NAMALWA (cell line): ENCODE measurements around the gene ZNF69.
"Not testable (repeated sequence)": the region's sequence is repeated elsewhere in the genome, so short reads cannot be mapped to it uniquely, and the experiment has no call there.

ENCODE experiments used
- DNase-seq: peaks from one replicate; pipeline ENCODE4 v3.0.0-alpha.2; 2015; ENCODE audit warnings: low spot score

Gene ZNF69

GRCh38 chr19:11894851-11895250 is 7.3 kb downstream of the ZNF69 start:
- DNase-seq, result no peak

- no peak for DNase-seq
Observed at GRCh38 chr19:11902228-11902627, 14.6 kb downstream of the ZNF69 start.

DNA sequence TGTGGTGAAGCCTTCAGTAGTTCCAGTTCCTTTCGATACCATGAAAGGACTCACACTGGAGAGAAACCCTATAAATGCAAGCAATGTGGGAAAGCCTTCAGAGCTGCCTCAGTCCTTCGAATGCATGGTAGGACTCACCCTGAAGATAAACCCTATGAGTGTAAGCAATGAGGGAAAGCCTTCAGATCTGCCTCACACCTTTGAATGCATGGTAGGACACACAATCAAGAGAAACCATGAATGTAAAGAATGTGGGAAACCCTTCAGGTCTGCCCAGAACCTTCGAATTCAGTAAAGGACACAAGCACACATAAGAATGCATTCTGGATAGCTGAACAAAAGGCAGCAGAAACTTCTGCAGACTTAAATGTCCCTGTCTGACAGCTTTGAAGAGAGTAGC is 18.3 kb downstream of the ZNF69 start:
- DNase-seq, result no peak

DNA sequence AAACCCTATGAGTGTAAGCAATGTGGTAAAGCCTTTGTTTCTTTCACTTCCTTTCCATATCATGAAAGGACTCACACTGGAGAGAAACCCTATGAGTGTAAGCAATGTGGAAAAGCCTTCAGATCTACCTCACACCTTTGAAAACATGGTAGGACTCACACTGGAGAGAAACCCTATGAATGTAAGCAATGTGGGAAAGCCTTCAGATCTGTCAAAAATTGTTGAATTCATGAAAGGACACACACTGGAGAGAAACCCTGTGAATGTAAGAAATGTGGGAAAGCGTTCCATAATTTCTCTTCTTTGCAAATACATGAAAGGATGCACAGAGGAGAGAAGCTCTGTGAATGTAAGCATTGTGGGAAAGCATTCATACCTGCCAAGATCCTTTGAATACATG is 24.4 kb downstream of the ZNF69 start:
- not testable (repeated sequence) for DNase-seq

GRCh38 chr19:11914417-11915051 is 27.0 kb downstream of the ZNF69 start:
- DNase-seq, result not testable (repeated sequence)

DNA sequence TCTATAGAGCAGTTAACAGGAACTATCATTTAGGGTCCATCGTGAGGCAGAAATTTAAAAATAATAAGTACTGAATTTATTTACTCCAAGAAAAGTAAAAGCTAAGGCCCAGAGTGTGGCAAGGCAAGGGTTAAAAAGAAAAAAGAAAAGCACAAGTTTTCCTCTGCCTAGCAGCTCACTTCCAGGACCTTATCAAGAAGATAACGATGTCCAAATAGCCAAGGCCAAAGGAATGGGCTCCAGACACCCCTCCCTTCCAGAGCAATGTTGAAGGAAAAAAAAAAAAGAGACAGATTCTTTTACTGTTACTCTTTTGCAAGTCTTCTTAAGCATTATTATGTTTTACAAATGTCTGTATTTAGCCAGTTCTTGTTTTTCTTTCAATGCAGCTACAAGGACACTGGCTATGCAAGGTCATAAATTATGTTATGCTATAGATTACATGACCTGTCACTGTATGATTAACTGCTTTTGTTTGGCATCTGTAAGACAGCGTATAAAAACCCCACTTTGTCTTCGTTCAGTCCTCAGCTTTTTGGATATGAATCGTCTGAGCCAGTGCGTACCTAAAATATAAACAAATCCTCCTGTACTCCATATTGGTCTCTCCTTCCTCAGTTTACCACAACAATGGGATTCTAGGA is 34.4 kb downstream of the ZNF69 start:
- no peak for DNase-seq

- peak; percentile 98 for DNase-seq
Observed at GRCh38 chr19:11924886-11925650, 37.5 kb downstream of the ZNF69 start, which contains the start of gene ZNF700. Gene ZNF700 (plus strand): TSS chr19:11925107. CDS start chr19:11925211, 104 bp downstream.

- not testable (repeated sequence) for DNase-seq
Observed at GRCh38 chr19:11925651-11926187, 38.1 kb downstream of the ZNF69 start.

DNA sequence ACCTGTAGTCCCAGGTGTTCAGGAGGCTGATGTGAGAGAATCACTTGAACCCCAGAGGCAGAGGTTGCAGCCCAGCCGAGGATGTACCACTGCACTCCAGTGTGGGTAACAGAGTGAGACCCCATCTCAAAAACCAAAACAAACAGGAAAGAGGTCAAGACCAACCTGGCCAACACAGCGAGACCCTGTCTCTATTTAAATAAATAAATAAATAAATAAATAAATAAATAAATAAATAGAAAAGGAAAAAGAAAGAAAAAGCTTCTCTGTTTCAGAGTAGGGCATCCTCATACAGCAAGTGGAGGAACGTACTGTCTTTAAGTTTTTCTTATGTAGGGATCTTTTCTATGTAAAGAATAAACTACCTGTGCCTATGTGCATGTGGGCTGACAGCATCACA is 39.6 kb downstream of the ZNF69 start:
- DNase-seq, result no peak

GRCh38 chr19:11931051-11931450 is 43.5 kb downstream of the ZNF69 start:
- DNase-seq, result no peak

GRCh38 chr19:11931513-11931912 is 43.9 kb downstream of the ZNF69 start:
- no peak for DNase-seq

- DNase-seq, result not testable (repeated sequence)
Observed at GRCh38 chr19:11935829-11936228, 48.2 kb downstream of the ZNF69 start.

GRCh38 chr19:11938383-11938782 is 50.8 kb downstream of the ZNF69 start:
- DNase-seq, result not testable (repeated sequence)

DNA sequence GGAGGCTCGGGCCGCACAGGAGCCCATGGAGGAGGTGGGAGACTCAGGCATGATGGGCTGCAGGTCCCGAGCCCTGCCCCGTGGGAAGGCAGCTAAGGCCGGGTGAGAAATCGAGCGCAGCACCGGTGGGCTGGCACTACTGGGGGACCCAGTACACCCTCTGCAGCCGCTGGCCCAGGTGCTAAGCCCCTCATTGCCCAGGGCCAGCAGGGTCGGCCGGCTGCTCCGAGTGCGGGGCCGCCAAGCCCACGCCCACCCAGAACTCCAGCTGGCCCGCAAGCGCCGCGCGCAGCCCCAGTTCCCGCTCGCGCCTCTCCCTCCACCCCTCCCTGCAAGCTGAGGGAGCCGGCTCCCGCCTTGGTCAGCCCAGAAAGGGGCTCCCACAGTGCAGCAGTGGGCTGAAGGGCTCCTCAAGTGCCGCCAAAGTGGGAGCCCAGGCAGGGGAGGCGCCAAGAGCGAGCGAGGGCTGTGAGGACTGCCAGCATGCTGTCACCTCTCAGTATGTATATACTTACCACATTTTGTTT is 53.8 kb downstream of the ZNF69 start:
- not testable (repeated sequence) for DNase-seq

- DNase-seq, result no peak
Observed at GRCh38 chr19:11942008-11942842, 54.6 kb downstream of the ZNF69 start.

GRCh38 chr19:11942843-11943108 is 55.2 kb downstream of the ZNF69 start:
- no peak for DNase-seq

GRCh38 chr19:11944656-11945055 is 57.1 kb downstream of the ZNF69 start:
- no peak for DNase-seq

GRCh38 chr19:11948646-11949045 is 61.1 kb downstream of the ZNF69 start:
- peak; percentile 14 for DNase-seq

GRCh38 chr19:11949201-11949600 is 61.6 kb downstream of the ZNF69 start:
- peak; percentile 16 for DNase-seq

DNA sequence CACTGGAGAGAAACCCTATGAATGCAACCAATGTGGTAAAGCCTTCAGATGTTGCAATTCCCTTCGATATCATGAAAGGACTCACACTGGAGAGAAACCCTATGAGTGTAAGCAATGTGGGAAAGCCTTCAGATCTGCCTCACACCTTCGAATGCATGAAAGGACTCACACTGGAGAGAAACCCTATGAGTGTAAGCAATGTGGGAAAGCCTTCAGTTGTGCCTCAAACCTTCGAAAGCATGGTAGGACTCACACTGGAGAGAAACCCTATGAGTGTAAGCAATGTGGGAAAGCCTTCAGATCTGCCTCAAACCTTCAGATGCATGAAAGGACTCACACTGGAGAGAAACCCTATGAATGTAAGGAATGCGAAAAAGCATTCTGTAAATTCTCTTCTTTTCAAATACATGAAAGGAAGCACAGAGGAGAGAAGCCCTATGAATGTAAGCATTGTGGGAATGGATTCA is 62.1 kb downstream of the ZNF69 start:
- not testable (repeated sequence) for DNase-seq

DNA sequence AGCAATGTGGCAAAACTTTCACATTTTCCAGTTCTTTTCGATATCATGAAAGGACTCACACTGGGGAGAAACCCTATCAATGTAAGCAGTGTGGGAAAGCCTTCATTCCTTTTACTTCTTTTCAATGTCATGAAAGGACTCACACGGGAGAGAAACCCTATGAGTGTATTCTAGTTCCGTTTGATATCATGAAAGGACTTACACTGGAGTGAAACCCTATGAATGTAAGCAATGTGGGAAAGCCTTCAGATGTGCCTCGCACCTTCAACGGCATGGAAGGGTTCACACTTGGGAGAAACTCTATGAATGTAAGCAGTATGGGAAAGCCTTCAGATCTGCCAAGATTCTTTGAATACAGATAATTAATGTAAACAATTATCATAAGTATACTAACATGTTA is 62.7 kb downstream of the ZNF69 start:
- no peak for DNase-seq
